ENCODE measurements around the gene CEACAM1.
"Not testable (repeated sequence)": the region's sequence is repeated elsewhere in the genome, so short reads cannot be mapped to it uniquely, and the experiment has no call there.

The CEACAM1 gene

GRCh38 chr19:42472402-42473147 lies 55.7 kb downstream of the CEACAM1 start:
- FAIRE-seq, result no peak

- FAIRE-seq, result no peak
These were observed 56.6 kb downstream of the CEACAM1 start for GRCh38 chr19:42471554-42472249.

GRCh38 chr19:42469311-42470235 lies 58.7 kb downstream of the CEACAM1 start:
- FAIRE-seq, result no peak

- peak; percentile 95 for FAIRE-seq
These were observed 59.9 kb downstream of the CEACAM1 start for GRCh38 chr19:42468273-42468796.

- FAIRE-seq, result no peak
These were observed 61.0 kb downstream of the CEACAM1 start for GRCh38 chr19:42467183-42467760.

- FAIRE-seq, result peak; percentile 61
These were observed 61.6 kb downstream of the CEACAM1 start for GRCh38 chr19:42466521-42467182.

GRCh38 chr19:42465827-42466280 lies 62.4 kb downstream of the CEACAM1 start:
- FAIRE-seq, result no peak

GRCh38 chr19:42461700-42462324 lies 66.5 kb downstream of the CEACAM1 start:
- FAIRE-seq, result no peak

- not testable (repeated sequence) for FAIRE-seq
These were observed 67.0 kb downstream of the CEACAM1 start for GRCh38 chr19:42461231-42461630.

- no peak for FAIRE-seq
These were observed 68.4 kb downstream of the CEACAM1 start for GRCh38 chr19:42459926-42460325.
